Muscle layer of colon (tissue), 2 donors: ENCODE results near the gene OR51G1.
"Not testable (repeated sequence)": the region's sequence is repeated elsewhere in the genome, so short reads cannot be mapped to it uniquely, and the experiment has no call there.

Experiments
- H3K27ac ChIP-seq: one replicate; pipeline ENCODE4 v1.7.0; 2013; ENCODE audit warnings: low read depth, mild to moderate bottlenecking, low read length, moderate library complexity
- H3K27me3 ChIP-seq, 2 donors: one replicate each; pipeline ENCODE4 v1.7.0; 2013; ENCODE audit warnings: low read length in 2 of 2, mild to moderate bottlenecking in 2 of 2; ENCODE audit not compliant: insufficient read depth in 2 of 2, control insufficient read depth in 1 of 2
- H3K36me3 ChIP-seq: one replicate; pipeline ENCODE4 v1.7.0; 2013; ENCODE audit warnings: mild to moderate bottlenecking, low read length; ENCODE audit not compliant: insufficient read depth
- H3K4me1 ChIP-seq: one replicate; pipeline ENCODE4 v1.7.0; 2013; ENCODE audit warnings: mild to moderate bottlenecking, low read length; ENCODE audit not compliant: insufficient read depth
- H3K4me3 ChIP-seq, 2 donors: one replicate each; pipeline ENCODE4 v1.7.0; 2013; ENCODE audit warnings: low read length in 2 of 2, low read depth in 1 of 2, mild to moderate bottlenecking in 1 of 2, moderate library complexity in 1 of 2
- H3K9ac ChIP-seq: one replicate; pipeline ENCODE4 v1.7.0; 2013; ENCODE audit warnings: low read length
- H3K9me3 ChIP-seq: one replicate; pipeline ENCODE4 v1.7.0; 2013; ENCODE audit warnings: mild to moderate bottlenecking, low read length
- donor health status: abdominal sarcoma.
- donor health status: Adenocarcinoma of cecum.

Gene OR51G1, protein sequence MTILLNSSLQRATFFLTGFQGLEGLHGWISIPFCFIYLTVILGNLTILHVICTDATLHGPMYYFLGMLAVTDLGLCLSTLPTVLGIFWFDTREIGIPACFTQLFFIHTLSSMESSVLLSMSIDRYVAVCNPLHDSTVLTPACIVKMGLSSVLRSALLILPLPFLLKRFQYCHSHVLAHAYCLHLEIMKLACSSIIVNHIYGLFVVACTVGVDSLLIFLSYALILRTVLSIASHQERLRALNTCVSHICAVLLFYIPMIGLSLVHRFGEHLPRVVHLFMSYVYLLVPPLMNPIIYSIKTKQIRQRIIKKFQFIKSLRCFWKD

DNA sequence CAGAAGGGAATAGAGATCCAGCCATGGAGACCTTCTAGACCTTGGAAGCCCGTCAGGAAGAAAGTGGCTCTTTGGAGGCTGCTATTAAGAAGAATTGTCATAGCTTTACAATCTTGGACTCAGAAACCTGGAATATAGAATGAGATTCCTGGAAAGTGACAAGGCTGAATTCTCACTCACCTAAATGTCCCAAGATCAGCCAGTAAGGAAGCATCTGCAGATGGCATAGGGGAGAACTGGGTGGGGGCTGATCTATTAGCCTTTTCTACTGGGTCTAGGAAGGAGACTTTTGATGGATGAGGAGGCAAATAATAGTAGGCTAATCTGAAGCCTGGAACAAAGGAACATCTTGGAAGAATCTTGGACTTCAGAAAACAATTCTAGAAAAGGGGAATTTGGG is at the start of gene OR51G1:
Gene OR51G1, minus strand, starts transcription at position 101 of the 400 bp plus-strand sequence. Its CDS starts 0 bp downstream, at position 101.
- Histone ChIP-seq H3K27ac (no peak within 1 kb of the TSS), H3K9me3 (no peaks in the 10 kb centered on the region), H3K9ac (no peak within 1 kb of the TSS), H3K4me3 (no peak within 1 kb of the TSS), H3K27me3 (no peaks in the 10 kb centered on the region), H3K4me1 (no peaks in the 10 kb centered on the region), H3K36me3 (no peaks in the 10 kb centered on the region)

DNA sequence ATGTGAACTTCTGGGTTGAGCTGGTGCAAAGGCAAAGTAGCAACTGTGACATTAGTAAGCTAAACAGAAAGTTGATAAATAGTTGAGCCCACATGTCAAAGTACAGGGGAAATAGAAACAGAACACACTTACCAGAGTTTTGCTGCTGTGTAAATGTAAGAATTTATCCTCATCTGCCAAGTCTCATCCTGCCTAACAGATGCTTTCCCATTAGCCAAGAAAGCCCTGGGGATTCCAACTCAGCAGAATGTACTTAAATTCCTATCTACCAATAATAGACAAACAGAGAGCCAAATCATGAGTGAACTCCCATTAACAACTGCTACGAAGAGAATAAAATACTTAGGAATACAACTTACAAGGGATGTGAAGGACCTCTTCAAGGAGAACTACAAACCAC is 38.7 kb upstream of the OR51G1 start:
- no peaks in the 10 kb centered on the region for H3K27me3 ChIP-seq
- H3K36me3 ChIP-seq: no peaks in the 10 kb centered on the region
- no peak overlapping the region for H3K4me3 ChIP-seq
- no peaks in the 10 kb centered on the region for H3K9me3 ChIP-seq
- no peaks in the 10 kb centered on the region for H3K4me1 ChIP-seq
- H3K9ac ChIP-seq: no peak overlapping the region
- H3K27ac ChIP-seq: no peak overlapping the region

DNA sequence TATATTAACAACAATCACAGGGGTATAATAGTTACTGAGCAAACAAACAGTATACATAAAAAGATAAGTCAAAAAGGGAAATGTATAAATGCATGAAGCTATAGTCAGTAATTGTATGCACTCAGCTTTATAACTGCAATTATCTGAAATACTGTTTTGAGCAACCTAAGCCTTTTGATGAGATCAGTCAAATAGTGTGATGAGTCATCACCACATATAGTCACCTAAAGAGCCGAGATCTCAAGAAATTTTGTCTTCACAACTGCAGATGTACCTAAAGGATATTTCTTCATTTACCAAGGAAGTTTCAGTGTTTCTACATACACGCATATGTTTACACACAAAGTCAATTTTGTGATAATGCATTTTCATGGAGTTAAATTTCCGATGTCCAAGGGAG is 36.7 kb upstream of the OR51G1 start:
- H3K27ac ChIP-seq: no peak overlapping the region
- no peak overlapping the region for H3K4me3 ChIP-seq
- no peaks in the 10 kb centered on the region for H3K9me3 ChIP-seq
- no peaks in the 10 kb centered on the region for H3K4me1 ChIP-seq
- H3K27me3 ChIP-seq: no peaks in the 10 kb centered on the region
- no peak overlapping the region for H3K9ac ChIP-seq
- H3K36me3 ChIP-seq: no peaks in the 10 kb centered on the region

DNA sequence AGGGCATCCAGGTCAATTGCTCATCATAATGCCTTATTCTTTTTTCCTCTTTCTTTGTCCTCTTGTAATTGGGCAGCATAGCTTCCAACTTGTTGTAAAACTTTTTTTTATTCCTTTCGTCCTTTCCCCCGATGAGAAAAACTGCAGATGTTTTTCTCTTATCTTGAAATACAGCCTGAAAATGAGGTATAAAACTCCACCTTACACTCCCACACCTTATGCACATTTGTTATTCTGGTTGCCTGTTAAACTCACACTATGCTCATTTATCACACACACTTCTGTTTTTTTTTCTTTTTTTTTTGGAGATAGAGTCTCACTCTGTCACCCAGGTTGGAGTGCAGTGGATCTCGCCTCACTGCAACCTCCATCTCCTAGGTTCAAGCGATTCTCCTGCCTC is 33.3 kb upstream of the OR51G1 start:
- H3K36me3 ChIP-seq: no peaks in the 10 kb centered on the region
- H3K9ac ChIP-seq: no peak overlapping the region
- H3K4me1 ChIP-seq: no peaks in the 10 kb centered on the region
- no peaks in the 10 kb centered on the region for H3K27me3 ChIP-seq
- no peaks in the 10 kb centered on the region for H3K9me3 ChIP-seq
- no peak overlapping the region for H3K4me3 ChIP-seq
- H3K27ac ChIP-seq: no peak overlapping the region

DNA sequence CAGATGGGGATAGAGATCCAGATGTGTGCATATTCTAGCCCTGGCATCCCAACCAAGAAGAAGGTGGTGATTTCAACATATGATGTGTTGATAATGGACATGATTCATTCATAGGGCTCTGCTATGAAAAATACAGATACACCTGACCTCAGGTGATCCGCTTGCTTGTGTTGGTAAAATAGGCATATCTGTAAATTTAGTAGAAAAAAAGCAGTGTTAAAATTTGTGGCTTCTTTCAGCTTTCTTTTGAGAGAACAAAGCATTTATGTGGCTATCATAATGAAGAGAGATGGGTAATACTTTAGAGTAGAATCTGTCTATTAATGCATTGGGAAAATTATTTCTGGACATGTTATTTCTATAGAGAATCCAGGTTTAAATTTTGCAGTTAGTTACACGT is 31.5 kb upstream of the OR51G1 start, which contains the start of gene OR51A2:
Gene OR51A2, minus strand, starts transcription at position 101 of the 400 bp plus-strand sequence. Its CDS starts 0 bp downstream, at position 101.
- not testable (repeated sequence) for H3K9me3 ChIP-seq, H3K27ac ChIP-seq, H3K27me3 ChIP-seq, H3K4me1 ChIP-seq, H3K4me3 ChIP-seq, H3K9ac ChIP-seq, H3K36me3 ChIP-seq

DNA sequence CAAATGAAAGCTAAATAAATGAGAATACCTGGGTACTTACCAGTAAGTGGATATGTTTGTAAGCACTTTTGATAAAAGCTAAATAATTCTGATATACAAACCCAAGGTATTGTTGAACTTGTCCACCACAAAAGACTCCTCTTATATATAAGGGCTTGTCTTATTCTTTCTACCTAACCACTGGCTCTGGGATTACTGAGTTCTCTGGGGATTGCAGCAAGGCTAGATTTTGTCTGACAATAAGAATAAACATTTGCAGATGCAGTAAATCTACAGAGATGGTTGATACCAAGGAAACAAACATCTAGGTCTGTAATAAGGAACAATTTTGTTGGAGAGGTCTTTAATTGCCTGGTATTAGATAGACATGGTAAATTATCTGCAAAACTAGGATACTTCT is 23.4 kb upstream of the OR51G1 start, which contains the start of gene OR51A4:
Gene OR51A4, minus strand, starts transcription at position 101 of the 400 bp plus-strand sequence. CDS start 505 bp downstream, outside the sequence.
- no peaks in the 10 kb centered on the region for H3K4me1 ChIP-seq
- H3K9ac ChIP-seq: no peak within 1 kb of the TSS
- no peak within 1 kb of the TSS for H3K4me3 ChIP-seq
- no peaks in the 10 kb centered on the region for H3K36me3 ChIP-seq
- H3K27me3 ChIP-seq: no peaks in the 10 kb centered on the region
- no peak within 1 kb of the TSS for H3K27ac ChIP-seq
- H3K9me3 ChIP-seq: no peaks in the 10 kb centered on the region

DNA sequence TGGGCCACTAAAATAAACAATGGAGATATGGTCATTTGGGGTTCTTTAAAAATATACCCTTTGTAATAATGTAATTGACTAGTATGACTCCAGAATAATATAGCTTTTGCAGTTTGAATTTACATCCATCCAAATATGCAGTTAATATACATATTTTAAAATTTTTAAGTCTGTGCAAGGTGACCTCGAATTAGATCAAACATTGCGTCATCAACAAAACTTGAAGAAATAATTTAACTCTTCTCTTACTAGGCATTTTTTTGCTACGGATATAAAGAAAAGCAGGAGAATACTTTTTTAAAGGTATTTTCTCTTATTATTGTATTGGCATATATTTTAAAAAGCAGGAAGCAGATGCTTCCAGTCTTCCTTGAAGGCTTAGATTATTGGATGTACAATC is 12.6 kb upstream of the OR51G1 start:
- H3K27ac ChIP-seq: no peak overlapping the region
- no peak overlapping the region for H3K9ac ChIP-seq
- H3K27me3 ChIP-seq: no peaks in the 10 kb centered on the region
- no peak overlapping the region for H3K4me3 ChIP-seq
- no peaks in the 10 kb centered on the region for H3K4me1 ChIP-seq
- H3K9me3 ChIP-seq: no peaks in the 10 kb centered on the region
- H3K36me3 ChIP-seq: no peaks in the 10 kb centered on the region

DNA sequence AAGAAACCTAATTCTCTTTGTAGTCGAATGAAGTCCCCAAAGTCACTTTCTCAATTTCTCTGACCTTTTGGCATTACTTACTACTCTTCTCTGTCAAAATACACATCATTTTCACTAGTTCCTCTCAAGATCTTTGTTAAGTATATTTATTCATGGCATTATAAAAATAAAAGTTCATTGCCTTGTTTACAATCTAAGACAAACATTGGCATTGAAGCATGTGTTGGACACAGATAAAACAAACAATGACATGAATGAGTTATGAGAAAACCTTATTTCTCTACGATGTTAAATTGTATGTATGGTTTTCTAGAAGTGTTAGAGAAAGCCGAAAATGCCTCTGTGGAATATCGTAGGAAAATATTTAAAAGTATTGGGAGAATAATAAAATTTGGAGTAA is 8.6 kb upstream of the OR51G1 start:
- no peaks in the 10 kb centered on the region for H3K36me3 ChIP-seq
- no peak overlapping the region for H3K27ac ChIP-seq
- no peaks in the 10 kb centered on the region for H3K4me1 ChIP-seq
- H3K4me3 ChIP-seq: no peak overlapping the region
- H3K9ac ChIP-seq: no peak overlapping the region
- no peaks in the 10 kb centered on the region for H3K27me3 ChIP-seq
- no peaks in the 10 kb centered on the region for H3K9me3 ChIP-seq

DNA sequence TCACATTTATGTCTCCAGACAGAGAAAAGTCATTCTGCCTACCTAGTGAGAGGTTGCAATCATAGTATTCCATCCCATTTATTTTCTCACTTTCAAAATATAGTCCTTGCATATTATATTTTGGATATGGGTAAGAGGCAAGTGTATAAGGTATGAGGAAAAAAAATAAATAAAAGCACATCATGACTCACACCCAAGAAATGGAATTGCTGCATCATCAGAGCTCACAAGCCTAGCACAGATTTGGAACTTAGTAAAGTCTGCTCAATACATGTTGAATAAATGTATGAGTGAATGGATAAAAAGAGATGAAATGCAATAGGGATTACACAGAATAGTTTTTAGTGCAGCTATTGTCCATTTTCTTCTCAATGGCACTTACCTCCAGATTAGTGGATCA is 2.5 kb upstream of the OR51G1 start:
- Histone ChIP-seq H3K4me3 (no peak overlapping the region), H3K27me3 (no peaks in the 10 kb centered on the region), H3K36me3 (no peaks in the 10 kb centered on the region), H3K9me3 (no peaks in the 10 kb centered on the region), H3K4me1 (no peaks in the 10 kb centered on the region), H3K9ac (no peak overlapping the region), H3K27ac (no peak overlapping the region)

DNA sequence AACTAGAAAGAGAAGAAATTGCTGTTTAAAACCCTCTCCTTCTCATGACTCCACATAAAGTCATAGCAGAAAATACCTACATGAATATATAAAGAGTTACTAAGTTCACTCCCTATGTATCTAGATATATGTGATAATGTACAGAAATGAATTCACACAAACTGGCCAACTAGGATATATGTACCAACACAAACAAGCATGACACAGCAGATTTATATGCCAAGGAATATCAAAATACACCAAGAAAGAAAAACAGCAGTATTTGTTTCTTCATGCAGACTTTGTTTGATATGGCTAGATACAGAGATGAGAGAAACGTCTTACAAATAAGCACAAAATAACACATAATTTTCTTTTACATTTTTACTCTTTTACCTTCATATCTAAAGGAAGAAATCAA is 1.8 kb downstream of the OR51G1 start:
- Histone ChIP-seq H3K4me1 (no peaks in the 10 kb centered on the region), H3K27me3 (no peaks in the 10 kb centered on the region), H3K27ac (no peak overlapping the region), H3K9ac (no peak overlapping the region), H3K36me3 (no peaks in the 10 kb centered on the region), H3K9me3 (no peaks in the 10 kb centered on the region), H3K4me3 (no peak overlapping the region)

DNA sequence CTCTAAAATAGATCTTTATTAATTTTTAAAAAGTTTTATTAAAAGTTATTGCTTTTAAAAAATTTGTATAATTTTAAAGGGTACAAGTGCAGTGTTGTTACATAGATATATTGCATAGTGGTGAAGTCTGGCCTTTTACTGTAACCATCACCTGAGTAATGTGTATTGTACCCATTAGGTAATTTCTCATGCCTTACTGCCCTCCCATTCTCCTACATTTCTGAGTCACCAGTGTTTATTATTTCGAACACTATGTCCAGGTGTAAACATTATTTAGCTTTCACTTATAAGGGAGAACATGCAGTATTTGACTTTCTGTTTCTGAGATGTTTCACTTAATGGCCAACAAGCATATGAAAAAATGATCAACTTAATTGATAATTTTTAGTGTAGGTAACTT is 2.3 kb downstream of the OR51G1 start:
- Histone ChIP-seq H3K27ac (no peak overlapping the region), H3K4me1 (no peaks in the 10 kb centered on the region), H3K27me3 (no peaks in the 10 kb centered on the region), H3K36me3 (no peaks in the 10 kb centered on the region), H3K9ac (no peak overlapping the region), H3K4me3 (no peak overlapping the region), H3K9me3 (no peaks in the 10 kb centered on the region)

DNA sequence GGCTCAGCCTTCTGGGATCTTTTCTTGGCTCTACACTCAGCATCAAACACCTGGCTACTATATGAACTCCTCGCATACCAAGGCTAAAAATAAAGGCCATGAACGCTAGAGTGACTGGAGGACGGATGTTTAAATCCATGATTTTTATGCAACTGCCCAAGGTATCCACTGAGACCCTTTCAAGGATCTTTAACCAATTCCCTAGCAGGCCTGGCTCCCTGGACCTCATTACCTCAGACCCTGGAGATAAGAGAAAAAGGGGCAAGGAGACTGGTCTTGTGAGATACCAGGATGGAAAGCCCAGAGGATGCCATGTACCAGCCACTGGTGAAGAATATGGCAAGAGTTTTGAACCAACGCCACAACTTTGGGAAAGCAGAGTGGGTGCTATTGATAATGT is 4.9 kb downstream of the OR51G1 start, which contains the start of gene OR51G2:
Gene OR51G2, minus strand, starts transcription at position 101 of the 400 bp plus-strand sequence. CDS start 3,687 bp downstream, outside the sequence.
- Histone ChIP-seq H3K36me3 (no peaks in the 10 kb centered on the region), H3K9me3 (no peaks in the 10 kb centered on the region), H3K9ac (no peak within 1 kb of the TSS), H3K4me1 (no peaks in the 10 kb centered on the region), H3K4me3 (no peak within 1 kb of the TSS), H3K27ac (no peak within 1 kb of the TSS), H3K27me3 (no peaks in the 10 kb centered on the region)
